Endothelial cell of umbilical vein (primary cell): ENCODE results near the gene STARD13.

Experiments used
- CTCF ChIP-seq, 2 donors: IDR thresholded peaks; 1 replicate in 1 of 2; 2 replicates in 1 of 2; pipeline ENCODE4 v1.5.1; 2011; ENCODE audit warnings: low read length in 2 of 2, mild to moderate bottlenecking in 2 of 2, moderate library complexity in 2 of 2, control low read depth in 1 of 2, inconsistent platforms in 1 of 2, low read depth in 1 of 2; ENCODE audit not compliant: insufficient read depth in 1 of 2; ENCODE audit errors: extremely low read depth in 1 of 2
- EZH2 ChIP-seq: IDR thresholded peaks from 2 replicates; pipeline ENCODE4 v1.6.1; 2012; ENCODE audit warnings: borderline replicate concordance, low read depth, mild to moderate bottlenecking, moderate library complexity, low read length, inconsistent platforms; ENCODE audit not compliant: severe bottlenecking
- GATA2 ChIP-seq: IDR thresholded peaks from 2 replicates; pipeline ENCODE4 v1.7.0; 2011; ENCODE audit warnings: low read depth, mild to moderate bottlenecking, moderate library complexity, mixed read lengths, low read length; ENCODE audit not compliant: insufficient read length, insufficient read depth
- JUN ChIP-seq: IDR thresholded peaks from 2 replicates; pipeline ENCODE4 v1.6.1; 2011; ENCODE audit warnings: borderline replicate concordance, low read depth; ENCODE audit not compliant: insufficient read length, insufficient read depth
- MAX ChIP-seq: IDR thresholded peaks from 2 replicates; pipeline ENCODE4 v1.6.1; 2011; ENCODE audit not compliant: insufficient read depth, insufficient read length
- POLR2A ChIP-seq: IDR thresholded peaks from 2 replicates; pipeline ENCODE4 v1.6.1; 2012; ENCODE audit warnings: low read depth, mild to moderate bottlenecking, control low read depth, low read length
- POLR2AphosphoS5 ChIP-seq: IDR thresholded peaks from 2 replicates; pipeline ENCODE4 v1.6.1; 2012; ENCODE audit warnings: low read depth, mild to moderate bottlenecking, control low read depth, low read length, moderate library complexity; ENCODE audit not compliant: insufficient read depth

DNA sequence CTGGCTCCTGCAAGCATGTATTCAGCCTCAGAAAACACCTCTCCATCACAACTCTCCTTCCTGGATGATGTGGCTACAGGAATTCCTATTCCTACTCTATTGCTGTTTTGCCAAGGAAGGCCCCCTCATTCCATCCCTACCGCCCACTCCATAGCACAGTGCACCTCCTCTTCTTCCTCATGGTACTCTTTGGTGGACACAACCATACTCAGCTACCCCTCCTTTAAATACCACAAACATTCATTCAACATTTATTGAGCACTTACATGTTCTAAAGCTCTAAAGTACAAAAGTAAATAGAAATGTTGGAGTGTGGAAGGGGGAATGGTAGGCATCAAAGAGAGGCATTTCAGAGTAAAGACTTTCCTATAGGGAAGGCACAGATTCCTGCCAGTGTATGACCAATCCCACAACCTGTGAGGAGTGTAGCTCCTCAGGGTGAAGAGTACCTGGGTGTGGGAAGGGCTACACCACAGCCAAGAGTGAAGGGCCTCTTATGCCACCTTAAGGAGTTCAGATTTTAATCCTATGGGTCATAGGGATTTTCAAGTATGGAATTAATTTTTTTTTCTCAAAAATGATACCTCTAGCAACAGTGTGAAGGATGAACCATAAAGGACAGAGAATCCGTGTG is 42.5 kb downstream of the STARD13 start:
- no peak for TF ChIP-seq POLR2AphosphoS5
- TF ChIP-seq CTCF (IDR thresholded peaks at IDR 0.05; ENCODE audit: extremely low read depth in 1 of 2, insufficient read depth in 1 of 2, low read depth in 1 of 2, low read length in 2 of 2), result no peak
- TF ChIP-seq GATA2, result no peak
- TF ChIP-seq POLR2A, result no peak
- no peak for TF ChIP-seq MAX
- TF ChIP-seq EZH2, result no peak
- no peak for TF ChIP-seq JUN
